ENCODE measurements around the gene SEMA5B. TPM values are rescaled to one million over a fixed set of nuclear protein-coding genes. Genes with fewer than 3 reads are reported as not detected.

The SEMA5B gene
- total RNA-seq, 4 donors from 2014 or later = 0.16 to 1.2 (median 0.70) TPM

- no peak for TF ChIP-seq CTCF (IDR thresholded peaks at IDR 0.05)
- DNase-seq (ENCODE audit: low spot score) (no peak), ATAC-seq (ENCODE audit: low FRiP score) (no peak)
Measured at GRCh38 chr3:122917412-122917811, 110.2 kb downstream of the SEMA5B start.

DNA sequence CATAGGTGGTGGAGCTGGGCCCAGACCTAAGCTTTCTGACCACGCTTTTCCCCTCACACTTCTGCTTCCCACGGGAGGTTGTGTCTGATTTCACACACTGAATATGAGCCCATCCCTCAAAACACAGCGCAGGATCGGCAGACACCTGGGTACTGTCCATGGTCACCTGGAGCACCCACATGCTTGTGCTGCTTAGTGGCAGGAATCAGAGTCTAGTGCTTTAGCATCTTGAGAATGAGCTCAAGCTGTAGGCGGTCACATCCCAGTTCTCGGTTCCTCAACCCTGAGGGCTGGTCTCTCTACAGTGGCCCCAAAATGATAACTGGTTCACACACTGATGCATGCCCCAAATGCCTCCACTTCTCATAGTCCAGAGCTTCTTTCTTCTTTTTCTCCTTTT, 111.0 kb downstream of the SEMA5B start:
- no peak for ATAC-seq (ENCODE audit: low FRiP score)
- no peak for DNase-seq (ENCODE audit: low spot score)
- no peak for TF ChIP-seq CTCF (IDR thresholded peaks at IDR 0.05)

- ATAC-seq (ENCODE audit: low FRiP score) (no peak), DNase-seq (ENCODE audit: low spot score) (no peak)
- no peak for TF ChIP-seq CTCF (IDR thresholded peaks at IDR 0.05)
Measured at GRCh38 chr3:122916084-122916483, 111.5 kb downstream of the SEMA5B start.

DNA sequence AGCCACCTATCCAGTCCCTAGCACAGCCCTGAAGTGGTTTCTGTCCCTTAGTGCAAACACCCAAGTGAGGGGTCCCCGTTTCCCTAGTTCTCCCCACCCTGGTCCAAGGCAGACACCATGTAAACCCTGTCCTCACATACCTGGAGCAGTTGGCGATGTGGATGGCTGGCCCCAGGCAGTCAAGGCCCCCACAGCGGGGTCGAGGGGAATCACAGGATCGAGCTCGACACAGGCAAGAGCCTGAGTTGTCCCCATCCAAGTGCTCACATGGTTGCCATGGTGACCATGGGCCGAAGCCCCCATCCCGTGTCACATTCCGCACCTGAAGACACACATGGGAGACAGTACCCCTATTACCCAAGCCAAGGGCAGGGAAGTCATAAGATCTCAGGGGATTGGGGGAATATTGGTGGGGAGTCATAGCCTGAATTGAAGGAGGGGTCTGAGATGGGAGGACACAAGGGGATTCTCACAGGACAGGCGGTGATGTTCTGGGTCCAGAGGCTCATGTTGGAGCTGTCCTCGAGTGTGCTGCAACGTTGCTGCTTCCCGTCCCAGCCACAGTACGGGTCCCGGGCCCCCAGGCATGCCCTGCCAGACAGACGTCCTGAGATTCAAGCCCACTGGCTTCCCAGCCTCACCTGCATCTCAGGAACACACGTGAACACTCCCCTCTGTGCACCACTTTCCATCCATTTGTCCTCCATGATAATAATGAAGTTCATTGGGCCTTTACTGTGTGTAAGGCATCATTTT, 112.1 kb downstream of the SEMA5B start:
- DNase-seq (ENCODE audit: low spot score) (no peak), ATAC-seq (ENCODE audit: low FRiP score) (no peak)
- TF ChIP-seq CTCF (IDR thresholded peaks at IDR 0.05) = no peak

GRCh38 chr3:122913539-122914100, 113.9 kb downstream of the SEMA5B start:
- no peak for DNase-seq (ENCODE audit: low spot score)
- no peak for ATAC-seq (ENCODE audit: low FRiP score)
- no peak for TF ChIP-seq CTCF (IDR thresholded peaks at IDR 0.05)

DNA sequence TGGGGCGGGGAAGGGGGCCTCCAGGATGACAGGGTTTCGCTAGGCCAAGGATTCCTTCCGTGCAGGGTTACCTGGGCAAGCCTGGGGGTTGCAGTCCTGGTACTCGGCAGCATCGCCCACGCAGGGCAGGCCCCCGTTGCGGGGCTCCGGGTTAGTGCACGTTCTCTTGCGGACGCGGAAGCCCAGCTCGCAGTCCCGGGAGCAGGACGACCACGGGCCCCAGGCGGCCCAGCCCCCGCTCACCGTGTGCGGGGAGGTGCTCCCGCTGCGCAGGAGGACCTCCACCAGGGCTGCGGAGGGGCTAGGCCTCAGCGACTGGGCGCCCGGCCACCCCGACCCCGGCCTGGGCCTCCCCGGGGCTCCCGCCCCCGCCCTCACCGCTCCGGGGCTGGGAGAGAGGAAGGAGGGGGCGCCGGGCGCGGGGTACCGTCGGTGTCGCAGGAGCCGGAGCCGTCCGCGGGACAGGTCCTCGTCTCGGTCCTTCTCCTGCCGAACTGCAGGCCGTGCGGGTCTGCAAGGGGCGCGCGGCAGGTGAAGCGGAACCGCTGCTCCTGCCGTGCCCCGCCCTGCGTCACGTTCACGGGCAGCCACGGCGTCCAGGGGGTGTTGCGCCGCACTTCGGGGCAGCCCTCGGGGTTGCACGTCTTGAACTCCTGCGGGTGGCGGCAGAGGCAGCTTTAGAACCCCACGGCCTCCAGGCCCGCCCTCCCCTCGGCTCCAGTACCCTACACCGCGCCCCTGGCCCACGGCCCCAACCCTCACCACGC, 114.6 kb downstream of the SEMA5B start:
- ATAC-seq (ENCODE audit: low FRiP score) = no peak
- TF ChIP-seq CTCF (IDR thresholded peaks at IDR 0.05) = no peak
- no peak for DNase-seq (ENCODE audit: low spot score)

Data from omental fat pad (tissue), 4 donors.